GM20431 (cell line): Measurements from ENCODE around the gene FOXP1.

Experiments
- in situ Hi-C: fragments of 300-500 bp; cut with MseI, MboI; formaldehyde crosslinking; loops from one replicate; pipeline ENCODE4 v1.15.0; 2020; ENCODE audit warnings: low sequenced_read_pairs; ENCODE audit not compliant: unreplicated experiment

FOXP1 gene

GRCh38 chr3:71491154-71491752, 92.3 kb downstream of the FOXP1 start:
- in situ Hi-C loops: no loop called here

- in situ Hi-C loops: no loop called here
Observed at GRCh38 chr3:71490692-71491091, 92.8 kb downstream of the FOXP1 start.

- in situ Hi-C loops: no loop called here
Observed at GRCh38 chr3:71489315-71489761, 94.2 kb downstream of the FOXP1 start.

GRCh38 chr3:71488882-71489281, 94.6 kb downstream of the FOXP1 start:
- in situ Hi-C loops: no loop called here

- in situ Hi-C loops: no loop called here
Observed at GRCh38 chr3:71488391-71488809, 95.1 kb downstream of the FOXP1 start.

GRCh38 chr3:71487418-71487817, 96.1 kb downstream of the FOXP1 start:
- in situ Hi-C loops: no loop called here

GRCh38 chr3:71486831-71487230, 96.7 kb downstream of the FOXP1 start:
- in situ Hi-C loops: no loop called here

GRCh38 chr3:71485896-71486295, 97.6 kb downstream of the FOXP1 start:
- in situ Hi-C loops: no loop called here

GRCh38 chr3:71484452-71484851, 99.1 kb downstream of the FOXP1 start:
- in situ Hi-C loops: no loop called here

GRCh38 chr3:71484047-71484446, 99.5 kb downstream of the FOXP1 start:
- in situ Hi-C loops: no loop called here

- in situ Hi-C loops: no loop called here
Observed at GRCh38 chr3:71482771-71483170, 100.8 kb downstream of the FOXP1 start.

- in situ Hi-C loops: no loop called here
Observed at GRCh38 chr3:71478568-71478967, 105.0 kb downstream of the FOXP1 start.

GRCh38 chr3:71476950-71477349, 106.6 kb downstream of the FOXP1 start:
- in situ Hi-C loops: no loop called here

GRCh38 chr3:71469138-71469435, 114.4 kb downstream of the FOXP1 start:
- in situ Hi-C loops: no loop called here

GRCh38 chr3:71468311-71469137, 115.0 kb downstream of the FOXP1 start:
- in situ Hi-C loops: no loop called here

GRCh38 chr3:71466483-71466882, 117.0 kb downstream of the FOXP1 start:
- in situ Hi-C loops: no loop called here

GRCh38 chr3:71465371-71466036, 118.0 kb downstream of the FOXP1 start:
- in situ Hi-C loops: no loop called here

GRCh38 chr3:71464613-71465012, 118.9 kb downstream of the FOXP1 start:
- in situ Hi-C loops: no loop called here

- in situ Hi-C loops: no loop called here
Observed at GRCh38 chr3:71463617-71464016, 119.9 kb downstream of the FOXP1 start.

GRCh38 chr3:71462586-71462985, 120.9 kb downstream of the FOXP1 start:
- in situ Hi-C loops: no loop called here

- in situ Hi-C loops: no loop called here
Observed at GRCh38 chr3:71461749-71462483, 121.6 kb downstream of the FOXP1 start.
